ENCODE results near the gene PRELID1.
A peak's percentile ranks its signal among the peaks of the same experiment; 100 is the strongest.
"Not testable (repeated sequence)": the region's sequence is repeated elsewhere in the genome, so short reads cannot be mapped to it uniquely, and the experiment has no call there.

PRELID1 gene

GRCh38 chr5:177334781-177335700 is 31.4 kb downstream of the PRELID1 start:
- no peak for DNase-seq (ENCODE audit: low read depth, low spot score)

GRCh38 chr5:177335701-177336065 is 32.1 kb downstream of the PRELID1 start:
- DNase-seq (ENCODE audit: low read depth, low spot score): no peak

DNA sequence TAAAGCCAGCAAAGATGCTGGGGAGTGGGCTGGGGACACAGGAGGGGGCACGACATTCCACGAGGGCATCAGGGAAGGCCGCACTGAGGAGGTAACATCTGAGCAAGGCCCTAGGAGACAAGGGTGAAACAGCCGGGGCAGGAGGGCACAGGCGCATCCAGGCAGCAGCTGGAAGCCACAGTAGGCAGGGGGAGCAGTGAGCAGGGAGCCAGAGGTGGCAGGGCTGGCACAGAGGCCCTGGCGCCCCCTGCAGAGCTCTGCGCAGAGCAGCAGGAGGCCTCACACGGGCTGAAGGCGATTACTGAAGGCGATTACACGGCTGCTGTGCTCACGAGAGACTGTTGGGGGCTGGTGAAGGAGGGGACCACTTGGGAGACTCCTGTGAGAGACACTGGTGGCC is 32.5 kb downstream of the PRELID1 start:
- DNase-seq (ENCODE audit: low read depth, low spot score): peak; percentile 39

DNA sequence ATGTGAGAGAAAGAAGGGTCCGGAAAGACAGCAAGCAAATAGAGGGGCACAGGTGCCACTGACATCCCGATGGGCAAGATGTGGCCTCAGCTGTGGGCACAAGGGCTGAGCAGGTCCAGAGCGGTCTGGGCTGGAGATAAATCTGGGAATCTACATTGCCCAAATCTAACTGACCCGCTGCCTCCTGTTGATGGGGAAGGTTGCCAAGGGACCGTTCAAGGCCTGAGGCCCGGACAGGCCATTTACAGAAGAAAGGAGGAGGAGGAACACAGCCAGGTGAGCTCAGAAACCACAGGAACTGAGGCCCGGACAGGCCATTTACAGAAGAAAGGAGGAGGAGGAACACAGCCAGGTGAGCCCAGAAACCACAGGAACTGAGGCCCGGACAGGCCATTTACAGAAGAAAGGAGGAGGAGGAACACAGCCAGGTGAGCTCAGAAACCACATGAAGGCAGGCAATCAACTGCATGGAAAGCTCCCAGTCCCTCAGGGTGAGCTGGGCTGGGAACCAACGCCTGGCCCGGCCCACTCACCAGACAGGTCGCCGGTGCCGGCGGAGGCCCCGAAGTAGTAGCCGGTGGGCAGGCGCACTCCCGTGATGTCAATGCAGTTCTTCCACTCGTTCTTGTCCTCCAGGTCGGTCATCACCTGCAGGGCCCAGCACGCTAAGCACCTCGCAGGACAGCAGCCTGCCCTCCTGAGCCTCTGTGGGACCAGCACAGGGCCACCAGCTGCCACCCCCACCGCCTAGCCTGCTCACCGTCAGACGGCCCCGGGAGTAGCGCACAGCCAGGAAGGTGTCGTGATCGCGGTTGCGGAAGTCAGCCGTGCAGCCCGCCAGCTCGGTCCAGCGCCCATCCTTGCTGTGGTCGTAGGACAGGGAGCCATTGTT is 33.2 kb downstream of the PRELID1 start:
- DNase-seq (ENCODE audit: low read depth, low spot score): no peak

DNA sequence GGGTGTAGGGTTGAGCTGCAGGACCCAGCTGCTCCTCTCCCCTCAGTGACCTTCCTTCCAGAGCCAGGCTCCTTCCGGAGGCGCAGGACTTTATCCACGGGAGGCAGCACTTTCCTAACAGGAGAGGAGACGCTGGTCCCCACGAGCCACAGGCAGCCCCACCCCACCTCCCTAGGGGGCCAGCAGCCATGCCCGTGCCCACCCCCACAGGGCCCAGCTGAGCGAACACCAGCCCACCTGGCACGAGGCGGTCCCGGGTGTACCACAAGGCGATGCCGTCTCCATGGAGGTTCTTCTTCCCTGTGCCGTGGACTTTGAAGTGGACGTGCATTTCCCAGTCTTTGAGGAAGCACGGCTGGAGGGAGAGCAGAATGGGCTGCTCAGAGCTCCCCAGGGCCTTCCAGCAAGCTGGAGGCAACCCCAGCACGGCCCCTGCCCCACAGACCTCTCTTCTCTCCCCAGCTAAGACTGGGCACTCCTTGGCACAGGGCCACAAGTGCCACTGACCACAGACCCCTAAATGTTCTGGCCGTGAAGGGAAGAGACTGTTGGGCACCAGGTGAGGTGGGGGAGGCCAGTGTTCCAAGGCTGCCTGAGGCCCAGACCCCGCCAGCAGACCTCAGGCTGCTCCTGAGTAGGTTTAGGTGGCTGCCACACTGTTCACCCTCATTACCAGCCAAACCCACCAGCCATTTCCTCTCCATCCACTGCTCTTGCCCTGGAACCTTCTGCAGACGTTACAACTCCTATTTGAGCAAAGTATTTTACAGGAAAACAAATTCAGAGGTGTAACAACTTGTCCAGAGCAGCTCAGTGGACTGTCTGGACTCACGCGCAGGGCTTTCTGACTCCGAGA is 34.9 kb downstream of the PRELID1 start:
- no peak for DNase-seq (ENCODE audit: low read depth, low spot score)

DNA sequence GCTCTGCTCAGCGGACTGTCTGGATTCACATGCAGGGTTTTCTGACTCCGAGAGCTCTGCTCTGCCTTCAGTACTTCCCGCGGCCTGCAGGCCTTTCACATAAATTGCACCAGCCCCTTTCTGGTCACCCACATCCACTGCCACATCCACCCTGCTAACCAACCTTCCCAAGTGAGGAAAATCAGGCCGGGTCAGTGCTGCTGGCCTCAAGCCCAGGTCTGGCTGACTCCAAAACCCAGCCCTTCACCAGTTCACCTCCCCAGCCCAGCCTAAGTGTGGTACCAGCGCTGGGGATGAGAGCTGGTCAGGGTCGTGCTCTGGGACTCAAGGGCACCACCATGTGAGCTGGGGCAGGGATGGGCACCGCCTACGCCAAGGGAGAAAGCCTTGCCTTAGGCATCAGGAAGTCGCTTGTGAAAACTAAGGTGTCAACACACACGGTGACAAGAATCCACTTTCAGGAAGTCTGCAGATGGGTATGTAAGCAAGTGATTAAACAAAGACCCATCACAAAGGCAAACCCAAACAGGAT is 35.6 kb downstream of the PRELID1 start:
- no peak for DNase-seq (ENCODE audit: low read depth, low spot score)

DNA sequence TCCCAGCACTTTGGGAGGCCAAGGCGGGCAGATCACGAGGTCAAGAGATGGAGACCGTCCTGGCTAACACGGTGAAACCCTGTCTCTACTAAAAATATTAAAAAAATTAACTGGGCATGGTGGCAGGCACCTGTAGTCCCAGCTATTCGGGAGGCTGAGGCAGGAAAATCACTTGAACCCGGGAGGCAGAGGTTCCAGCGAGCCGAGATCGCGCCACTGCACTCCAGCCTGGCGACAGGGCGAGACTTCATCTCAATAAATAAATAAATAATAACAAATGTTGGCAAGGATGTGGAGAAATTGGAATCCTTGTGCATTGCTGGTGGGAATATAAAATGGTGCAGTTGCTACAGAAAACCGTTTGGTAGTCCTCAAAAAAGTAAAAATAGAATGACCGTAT is 39.4 kb downstream of the PRELID1 start:
- not testable (repeated sequence) for DNase-seq (ENCODE audit: low read depth, low spot score)

DNA sequence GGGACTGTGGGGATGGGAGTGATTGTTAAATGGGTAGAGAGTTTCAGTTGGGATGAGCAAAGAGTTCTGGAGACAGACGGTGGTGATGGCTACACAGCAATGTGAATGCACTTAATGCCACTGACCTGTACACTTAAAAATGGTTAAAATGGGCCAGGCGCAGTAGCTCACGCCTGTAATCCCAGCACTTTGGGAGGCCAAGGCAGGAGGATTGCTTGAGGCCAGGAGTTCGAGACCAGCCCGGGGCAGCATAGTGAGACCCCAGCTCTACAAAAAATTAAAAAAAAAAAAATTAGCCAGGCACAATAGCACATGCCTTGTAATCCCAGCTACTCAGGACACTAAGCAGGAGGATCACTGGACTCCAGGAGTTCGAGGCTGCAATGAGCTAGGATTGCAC is 40.2 kb downstream of the PRELID1 start:
- no peak for DNase-seq (ENCODE audit: low read depth, low spot score)

GRCh38 chr5:177344891-177345290 is 41.3 kb downstream of the PRELID1 start:
- no peak for DNase-seq (ENCODE audit: low read depth, low spot score)

DNA sequence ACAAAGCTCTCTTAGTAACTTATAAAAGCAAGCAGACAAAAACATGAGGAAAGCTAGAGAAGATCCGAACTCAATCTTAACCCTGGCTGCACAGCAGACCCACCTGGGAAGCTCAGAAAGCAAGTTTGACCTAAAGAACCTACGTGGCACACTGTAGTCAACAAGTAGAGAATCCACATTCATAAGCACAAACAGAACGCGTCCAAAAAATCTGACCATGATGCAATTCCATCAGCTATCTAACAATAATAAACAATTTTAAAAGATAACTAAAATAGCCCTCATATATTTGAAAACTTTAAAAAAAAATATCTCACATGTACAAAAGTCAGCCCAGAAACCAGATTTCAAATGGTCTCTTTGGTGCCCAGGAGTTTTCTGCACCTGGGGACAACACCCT is 43.2 kb downstream of the PRELID1 start:
- no peak for DNase-seq (ENCODE audit: low read depth, low spot score)

DNA sequence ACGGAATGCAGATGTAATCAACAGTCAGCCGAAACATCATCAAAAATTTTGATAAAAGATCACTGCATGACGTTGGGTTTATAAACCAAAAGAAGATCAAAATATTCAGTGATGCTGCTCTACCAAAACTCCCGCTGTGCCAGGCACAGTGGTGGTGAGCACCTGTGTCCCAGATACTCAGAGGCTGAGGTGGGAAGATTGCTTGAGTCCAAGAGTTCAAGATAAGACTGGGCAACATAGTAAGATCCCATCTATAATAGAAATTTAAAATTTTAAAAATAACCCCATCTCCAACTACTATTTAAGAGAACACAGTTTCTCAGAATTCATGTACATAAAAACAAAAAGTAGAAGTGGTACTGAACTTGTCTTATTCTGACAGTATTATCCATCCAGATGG is 44.1 kb downstream of the PRELID1 start:
- DNase-seq (ENCODE audit: low read depth, low spot score): no peak

GRCh38 chr5:177349362-177349647 is 45.7 kb downstream of the PRELID1 start:
- no peak for DNase-seq (ENCODE audit: low read depth, low spot score)

- no peak for DNase-seq (ENCODE audit: low read depth, low spot score)
Observed at GRCh38 chr5:177349762-177350161, 46.2 kb downstream of the PRELID1 start.

DNA sequence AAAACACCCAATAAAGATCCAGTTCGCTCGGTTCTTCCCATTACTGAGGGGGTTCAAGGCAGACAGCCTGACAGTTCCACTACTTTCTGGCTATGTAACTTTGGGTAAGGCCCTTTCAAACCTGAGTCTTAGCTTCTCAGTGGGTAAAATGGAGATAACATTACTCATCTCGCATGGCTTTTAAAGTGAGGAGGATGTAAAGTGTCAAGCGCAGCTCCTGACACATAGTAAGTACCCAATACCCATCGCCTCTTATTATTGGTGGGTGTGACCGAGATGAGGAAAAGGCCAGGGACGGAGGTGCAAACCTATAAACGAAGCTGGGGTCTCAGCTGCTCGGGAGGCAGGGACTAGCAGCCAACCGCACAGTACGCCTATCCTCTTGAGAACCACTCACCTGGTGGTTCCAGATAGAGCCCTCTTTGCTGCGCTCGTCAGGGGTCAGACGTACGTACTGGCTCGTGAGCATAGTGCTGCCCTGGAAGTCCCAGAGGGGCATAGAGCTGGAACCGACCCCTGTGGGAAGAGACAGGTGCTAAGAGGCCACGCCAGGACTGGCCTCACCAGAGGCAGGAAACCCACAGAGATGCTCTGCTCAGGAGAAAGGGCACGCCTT is 47.3 kb downstream of the PRELID1 start:
- no peak for DNase-seq (ENCODE audit: low read depth, low spot score)

- DNase-seq (ENCODE audit: low read depth, low spot score): peak; percentile 98
Observed at GRCh38 chr5:177351392-177352329, 48.1 kb downstream of the PRELID1 start, which contains the start of gene LMAN2. TSS of gene LMAN2 (minus strand) at chr5:177351668. CDS start at chr5:177351647, 21 bp downstream.

GRCh38 chr5:177353093-177353492 is 49.5 kb downstream of the PRELID1 start:
- DNase-seq (ENCODE audit: low read depth, low spot score): no peak

GRCh38 chr5:177354256-177354655 is 50.7 kb downstream of the PRELID1 start:
- DNase-seq (ENCODE audit: low read depth, low spot score): no peak

DNA sequence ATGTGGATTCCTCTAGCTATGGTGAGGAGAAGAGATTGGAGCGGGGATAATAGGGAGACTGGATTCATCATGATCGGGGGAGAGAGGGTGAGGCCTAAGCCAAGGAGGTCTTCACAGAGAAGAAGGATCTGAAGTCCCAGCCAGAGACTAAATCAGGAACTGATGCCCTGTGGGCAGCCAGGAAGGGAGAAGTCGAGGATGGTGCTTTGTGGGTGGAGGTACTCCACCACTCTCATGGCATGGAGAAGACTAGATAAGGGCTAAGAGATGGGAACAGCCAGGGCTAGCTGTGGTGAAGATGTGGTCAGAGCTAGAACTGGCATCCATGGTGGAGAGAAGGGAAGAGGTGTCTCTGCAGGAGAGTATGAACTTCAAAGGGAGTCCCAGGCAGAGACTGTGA is 51.1 kb downstream of the PRELID1 start:
- DNase-seq (ENCODE audit: low read depth, low spot score): no peak

- no peak for DNase-seq (ENCODE audit: low read depth, low spot score)
Observed at GRCh38 chr5:177355162-177355867, 51.7 kb downstream of the PRELID1 start.

GRCh38 chr5:177355868-177356168 is 52.2 kb downstream of the PRELID1 start:
- no peak for DNase-seq (ENCODE audit: low read depth, low spot score)

Data from astrocyte of the hippocampus (primary cell).